HepG2 (cell line): Measurements from ENCODE around the gene DUS1L. TPM values are rescaled to one million over a fixed set of nuclear protein-coding genes. Genes with fewer than 3 reads are reported as not detected.

Source experiments
- CBFB ChIP-seq: sonication (generic); formaldehyde crosslinking; IDR thresholded peaks from 2 replicates; pipeline ENCODE4 v1.4.0; 2020; ENCODE audit warnings: missing genetic modification reagents
- CREB1 ChIP-seq, 2 experiments: fragments of 450-650 bp in 1 of 2; IDR thresholded peaks; 2 replicates each; pipeline ENCODE4 v1.6.1; 2016 to 2017; ENCODE audit warnings: control low read depth in 1 of 2, mild to moderate bottlenecking in 1 of 2, missing compliant biosample characterization in 1 of 2, missing genetic modification characterization in 1 of 2
- DPF2 ChIP-seq: sonication (generic); formaldehyde crosslinking; IDR thresholded peaks from 2 replicates; pipeline ENCODE4 v1.4.0; 2020; ENCODE audit warnings: mild to moderate bottlenecking, low read depth, missing genetic modification reagents, borderline replicate concordance
- EEA1 ChIP-seq: sonication (generic); formaldehyde crosslinking; IDR thresholded peaks from 2 replicates; pipeline ENCODE4 v1.5.1; 2020; ENCODE audit warnings: mild to moderate bottlenecking, missing genetic modification reagents, borderline replicate concordance
- GLI4 ChIP-seq: sonication (generic); formaldehyde crosslinking; IDR thresholded peaks from 2 replicates; pipeline ENCODE4 v1.5.1; 2020; ENCODE audit warnings: missing genetic modification reagents, mild to moderate bottlenecking, moderate library complexity, borderline replicate concordance
- GTF3A ChIP-seq: sonication (generic); formaldehyde crosslinking; conservative IDR thresholded peaks from 2 replicates; pipeline ENCODE4 v1.4.0; 2020; ENCODE audit warnings: mild to moderate bottlenecking, missing genetic modification reagents
- HNF4G ChIP-seq, 2 experiments: sonication (generic) in 1 of 2; formaldehyde crosslinking in 1 of 2; IDR thresholded peaks; 2 replicates each; pipeline versions ENCODE4 v1.4.0 to v1.6.1; 2011 to 2020; ENCODE audit warnings: borderline replicate concordance in 2 of 2, low read depth in 2 of 2, mild to moderate bottlenecking in 2 of 2, low read length in 1 of 2, missing genetic modification reagents in 1 of 2, moderate library complexity in 1 of 2
- KAT8 ChIP-seq: IDR thresholded peaks from 2 replicates; pipeline ENCODE4 v1.6.1; 2016; ENCODE audit warnings: missing genetic modification reagents, missing compliant biosample characterization
- KDM6A ChIP-seq: IDR thresholded peaks from 2 replicates; pipeline ENCODE4 v1.6.1; 2016; ENCODE audit warnings: low read depth
- NCOR1 ChIP-seq: fragments of 200-600 bp; sonication (generic); IDR thresholded peaks from 2 replicates; pipeline ENCODE4 v1.7.0; 2017; ENCODE audit warnings: antibody characterized with exemption, low read length, borderline replicate concordance
- NR2F6 ChIP-seq, 2 experiments: IDR thresholded peaks; 2 replicates each; pipeline ENCODE4 v1.6.1; 2016; ENCODE audit warnings: antibody characterized with exemption in 1 of 2, mild to moderate bottlenecking in 1 of 2
- ONECUT2 ChIP-seq: sonication (generic); formaldehyde crosslinking; IDR thresholded peaks from 2 replicates; pipeline ENCODE4 v1.4.0; 2020; ENCODE audit warnings: missing genetic modification reagents
- PAX8 ChIP-seq: sonication (generic); formaldehyde crosslinking; IDR thresholded peaks from 2 replicates; pipeline ENCODE4 v1.8.0; 2022; ENCODE audit warnings: mild to moderate bottlenecking, missing genetic modification reagents, borderline replicate concordance
- PPARG ChIP-seq: conservative IDR thresholded peaks from 2 replicates; pipeline ENCODE4 v1.6.1; 2016; ENCODE audit warnings: missing biosample characterization, missing genetic modification reagents
- TMF1 ChIP-seq: sonication (generic); formaldehyde crosslinking; IDR thresholded peaks from 2 replicates; pipeline ENCODE4 v1.8.1; 2022; ENCODE audit warnings: low read depth, missing genetic modification reagents
- TOPORS ChIP-seq: sonication (generic); formaldehyde crosslinking; IDR thresholded peaks from 2 replicates; pipeline ENCODE4 v1.8.0; 2023; ENCODE audit warnings: mild to moderate bottlenecking, missing genetic modification reagents
- ZFP36L2 ChIP-seq: sonication (generic); formaldehyde crosslinking; IDR thresholded peaks from 2 replicates; pipeline ENCODE4 v1.4.0; 2020; ENCODE audit warnings: missing genetic modification reagents
- ZFX ChIP-seq: sonication (generic); formaldehyde crosslinking; IDR thresholded peaks from 2 replicates; pipeline ENCODE4 v1.4.0; 2020; ENCODE audit warnings: mild to moderate bottlenecking, low read depth, missing genetic modification reagents, moderate library complexity
- ZNF253 ChIP-seq: sonication (generic); formaldehyde crosslinking; IDR thresholded peaks from 2 replicates; pipeline ENCODE4 v1.8.0; 2022; ENCODE audit warnings: mild to moderate bottlenecking, missing genetic modification reagents, borderline replicate concordance
- ZNF30 ChIP-seq: sonication (generic); formaldehyde crosslinking; IDR thresholded peaks from 2 replicates; pipeline ENCODE4 v1.5.0; 2020; ENCODE audit warnings: mild to moderate bottlenecking, missing genetic modification reagents
- ZNF337 ChIP-seq: sonication (generic); formaldehyde crosslinking; IDR thresholded peaks from 2 replicates; pipeline ENCODE4 v1.5.1; 2020; ENCODE audit warnings: missing genetic modification reagents, low read depth, mild to moderate bottlenecking, borderline replicate concordance
- ZNF343 ChIP-seq: sonication (generic); formaldehyde crosslinking; IDR thresholded peaks from 2 replicates; pipeline ENCODE4 v1.4.0; 2020; ENCODE audit warnings: mild to moderate bottlenecking, missing genetic modification reagents
- ZNF552 ChIP-seq: sonication (generic); formaldehyde crosslinking; IDR thresholded peaks from 2 replicates; pipeline ENCODE4 v1.9.0; 2022; ENCODE audit warnings: missing genetic modification reagents, mild to moderate bottlenecking, borderline replicate concordance
- ZNF672 ChIP-seq: sonication (generic); formaldehyde crosslinking; IDR thresholded peaks from 2 replicates; pipeline ENCODE4 v1.8.1; 2022; ENCODE audit warnings: missing genetic modification reagents
- ZNF703 ChIP-seq: sonication (generic); formaldehyde crosslinking; IDR thresholded peaks from 2 replicates; pipeline ENCODE4 v1.5.1; 2020; ENCODE audit warnings: missing genetic modification reagents, mild to moderate bottlenecking, moderate library complexity, borderline replicate concordance
- ZSCAN12 ChIP-seq: sonication (generic); formaldehyde crosslinking; IDR thresholded peaks from 2 replicates; pipeline ENCODE4 v1.9.0; 2021; ENCODE audit warnings: mild to moderate bottlenecking, missing genetic modification reagents
- polyA plus RNA-seq, 8 experiments: library from polyadenylated mRNA; depleted of rRNA in 3 of 8; stranded (reverse) in 7 of 8; unstranded in 1 of 8; fragments of >200 nt; fragmentation: Illumina TruSeq in 4 of 8; extraction: Trizol in 4 of 8; gene quantifications; 2 replicates each; pipeline versions ENCODE4 v1.2.1 to v1.2.3, GENCODE V29; 2011 to 2016; ENCODE audit warnings: low read depth in 4 of 8, missing spikeins in 1 of 8, mixed read lengths in 1 of 8; ENCODE audit not compliant: insufficient read depth in 1 of 8
- total RNA-seq, 5 experiments: library from RNA; depleted of rRNA; stranded (reverse); fragments of >200 nt; fragmentation: Illumina TruSeq; extraction: Trizol; gene quantifications; 2 replicates each; pipeline ENCODE4 v1.2.3, GENCODE V29; 2016; ENCODE audit warnings: low read depth in 1 of 5
- TF ChIP-seq, protein P1 (sequence below): sonication (generic); formaldehyde crosslinking; IDR thresholded peaks from 2 replicates; pipeline ENCODE4 v1.4.0; 2020; ENCODE audit warnings: missing genetic modification reagents, low read depth, mild to moderate bottlenecking, borderline replicate concordance
- TF ChIP-seq, protein P2 (sequence below): sonication (generic); formaldehyde crosslinking; IDR thresholded peaks from 2 replicates; pipeline ENCODE4 v1.4.0; 2020; ENCODE audit warnings: missing genetic modification reagents

Gene DUS1L
- total and polyA plus RNA-seq, 2 of the 13 experiments (the other 11 are each of a cell fraction or from before 2014, with no cell fraction given) = 81.0 to 109 TPM

DNA sequence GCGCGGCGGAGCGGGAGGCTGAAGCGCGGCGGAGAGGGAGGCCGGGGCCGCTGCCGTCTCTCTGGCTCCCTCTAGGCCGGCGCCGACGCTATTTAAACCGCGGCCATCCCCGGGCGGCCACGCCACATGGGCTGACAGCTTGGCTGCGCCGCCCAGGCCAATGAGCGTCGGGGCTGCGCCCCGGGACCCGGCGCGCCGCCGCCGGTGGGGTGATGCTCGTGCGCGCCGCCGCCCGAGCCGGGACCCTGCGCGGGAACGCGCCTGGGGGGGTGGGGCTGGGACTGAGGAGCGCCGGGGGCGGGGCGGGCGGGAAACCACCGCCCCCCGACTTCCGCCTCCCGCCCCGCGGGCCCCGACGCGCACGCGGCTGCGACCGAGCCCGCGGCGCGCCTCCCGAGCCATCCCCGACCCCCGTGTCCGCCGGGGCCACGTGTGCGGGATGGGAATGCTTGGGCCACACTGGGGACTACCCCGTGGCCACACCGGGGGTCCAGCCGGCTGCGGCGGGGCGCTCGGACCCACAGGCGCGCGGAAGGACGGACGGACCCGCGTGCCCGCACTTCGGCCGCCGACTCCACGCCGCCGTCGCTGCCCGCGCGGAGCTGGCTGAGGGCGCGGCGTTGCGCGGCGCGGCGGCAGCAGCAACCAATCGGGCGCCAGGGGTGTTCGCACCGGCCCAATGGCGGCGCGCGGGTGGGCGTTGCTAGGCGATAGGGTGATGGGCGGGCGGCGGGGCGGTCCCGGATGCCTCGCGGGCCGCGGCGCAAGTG, 32.8 kb upstream of the DUS1L start, which contains the start of gene FASN (continued):
- TF ChIP-seq NR2F6 (IDR thresholded peaks at IDR 0.05) = no peak
- TF ChIP-seq NR2F6 (CRISPR knock-in tag; IDR thresholded peaks at IDR 0.05) = no peak; the same call in 1 of the 2 replicates
- 0 out of 2 replicates have a peak, but pooled peaks have one; percentile 60 for TF ChIP-seq CBFB (CRISPR knock-in tag)
- no peak for TF ChIP-seq KDM6A
- no peak for TF ChIP-seq DPF2 (CRISPR knock-in tag)
- no peak; the same call in 1 of the 2 replicates for TF ChIP-seq ZNF703 (CRISPR knock-in tag)
- TF ChIP-seq ZFP36L2 = no peak
- TF ChIP-seq PPARG (CRISPR knock-in tag) = peak; percentile 29; the same call in 1 of the 2 replicates
- TF ChIP-seq ZNF337 = no peak
- no peak; the same call in 1 of the 2 replicates for TF ChIP-seq GTF3A (CRISPR knock-in tag)
- TF ChIP-seq EEA1 (CRISPR knock-in tag) = 0 out of 2 replicates have a peak, but pooled peaks have one; percentile 5
- 0 out of 2 replicates have a peak, but pooled peaks have one; percentile 72 for TF ChIP-seq ZNF672 (CRISPR knock-in tag)
- TF ChIP-seq ZNF253 (CRISPR knock-in tag) = peak; percentile 59; the same call in 1 of the 2 replicates
- peak; percentile 65; the same call in 1 of the 2 replicates for TF ChIP-seq CREB1 (IDR thresholded peaks at IDR 0.05)
- TF ChIP-seq CREB1 (CRISPR knock-in tag; IDR thresholded peaks at IDR 0.05) = no peak
- no peak; the same call in 1 of the 2 replicates for TF ChIP-seq NCOR1
- TF ChIP-seq TMF1 (CRISPR knock-in tag) = peak; percentile 50
- TF ChIP-seq ZNF30 = 0 out of 2 replicates have a peak, but pooled peaks have one; percentile 29
- no peak for TF ChIP-seq ONECUT2
- no peak for TF ChIP-seq ZNF552 (CRISPR knock-in tag)
- TF ChIP-seq ZNF343 (CRISPR knock-in tag) = peak; percentile 73; the same call in 1 of the 2 replicates
- TF ChIP-seq HNF4G (IDR thresholded peaks at IDR 0.05; ENCODE audit: borderline replicate concordance, low read depth, low read length) = no peak; the same call in 1 of the 2 replicates
- TF ChIP-seq HNF4G (CRISPR knock-in tag; IDR thresholded peaks at IDR 0.05; ENCODE audit: borderline replicate concordance, low read depth) = peak; percentile 44; the same call in 1 of the 2 replicates
- TF ChIP-seq KAT8 (CRISPR knock-in tag) = peak; percentile 62; the same call in 1 of the 2 replicates
- peak; percentile 86; the same call in 1 of the 2 replicates for TF ChIP-seq PAX8 (CRISPR knock-in tag)
- no peak for TF ChIP-seq GLI4 (CRISPR knock-in tag)
- TF ChIP-seq, protein P1, sequence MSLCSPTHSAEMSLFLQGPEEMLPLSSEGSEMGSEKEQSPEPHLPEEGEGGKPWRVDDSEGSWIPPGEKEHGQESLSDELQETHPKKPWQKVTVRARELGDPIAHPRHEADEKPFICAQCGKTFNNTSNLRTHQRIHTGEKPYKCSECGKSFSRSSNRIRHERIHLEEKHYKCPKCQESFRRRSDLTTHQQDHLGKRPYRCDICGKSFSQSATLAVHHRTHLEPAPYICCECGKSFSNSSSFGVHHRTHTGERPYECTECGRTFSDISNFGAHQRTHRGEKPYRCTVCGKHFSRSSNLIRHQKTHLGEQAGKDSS (CRISPR knock-in tag) = no peak; the same call in 1 of the 2 replicates
- peak; percentile 90 for TF ChIP-seq ZSCAN12 (CRISPR knock-in tag)
- TF ChIP-seq, protein P2, sequence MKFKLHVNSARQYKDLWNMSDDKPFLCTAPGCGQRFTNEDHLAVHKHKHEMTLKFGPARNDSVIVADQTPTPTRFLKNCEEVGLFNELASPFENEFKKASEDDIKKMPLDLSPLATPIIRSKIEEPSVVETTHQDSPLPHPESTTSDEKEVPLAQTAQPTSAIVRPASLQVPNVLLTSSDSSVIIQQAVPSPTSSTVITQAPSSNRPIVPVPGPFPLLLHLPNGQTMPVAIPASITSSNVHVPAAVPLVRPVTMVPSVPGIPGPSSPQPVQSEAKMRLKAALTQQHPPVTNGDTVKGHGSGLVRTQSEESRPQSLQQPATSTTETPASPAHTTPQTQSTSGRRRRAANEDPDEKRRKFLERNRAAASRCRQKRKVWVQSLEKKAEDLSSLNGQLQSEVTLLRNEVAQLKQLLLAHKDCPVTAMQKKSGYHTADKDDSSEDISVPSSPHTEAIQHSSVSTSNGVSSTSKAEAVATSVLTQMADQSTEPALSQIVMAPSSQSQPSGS (CRISPR knock-in tag) = peak; percentile 33; the same call in 1 of the 2 replicates
- TF ChIP-seq TOPORS = peak; percentile 87; the same call in 1 of the 2 replicates
- peak; percentile 81; the same call in 1 of the 2 replicates for TF ChIP-seq ZFX (CRISPR knock-in tag)
